ENCODE measurements around the gene UBE3C.
"Not testable (repeated sequence)": the region's sequence is repeated elsewhere in the genome, so short reads cannot be mapped to it uniquely, and the experiment has no call there.

Gene UBE3C

DNA sequence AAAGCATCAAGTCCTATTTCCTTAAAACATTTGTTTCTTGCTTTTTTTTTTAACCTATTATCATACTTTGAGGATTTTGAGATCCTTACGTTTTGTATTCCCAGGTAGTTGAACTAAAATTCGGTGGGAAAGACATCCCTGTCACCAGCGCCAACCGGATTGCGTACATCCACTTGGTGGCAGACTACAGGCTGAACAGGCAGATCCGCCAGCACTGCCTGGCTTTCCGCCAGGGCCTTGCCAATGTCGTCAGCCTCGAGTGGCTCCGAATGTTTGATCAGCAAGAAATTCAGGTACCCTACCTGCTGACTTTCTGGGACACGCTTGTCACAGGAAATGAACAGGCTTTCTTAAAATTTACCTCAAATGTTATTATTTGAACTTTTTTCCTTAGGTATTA lies 115.1 kb downstream of the UBE3C start:
- H3K36me3 ChIP-seq (ENCODE audit: insufficient read depth): peaks cover 3% of the 10 kb centered on the region; the same call in 1 of the 2 replicates
- no peaks in the 10 kb centered on the region for H3K27me3 ChIP-seq (ENCODE audit: insufficient read depth, low read depth)
- H2AFZ ChIP-seq (ENCODE audit: low read depth): no peak overlapping the region
- H3K27ac ChIP-seq: no peak overlapping the region
- H3K9ac ChIP-seq: no peak overlapping the region
- TF ChIP-seq, protein P1, sequence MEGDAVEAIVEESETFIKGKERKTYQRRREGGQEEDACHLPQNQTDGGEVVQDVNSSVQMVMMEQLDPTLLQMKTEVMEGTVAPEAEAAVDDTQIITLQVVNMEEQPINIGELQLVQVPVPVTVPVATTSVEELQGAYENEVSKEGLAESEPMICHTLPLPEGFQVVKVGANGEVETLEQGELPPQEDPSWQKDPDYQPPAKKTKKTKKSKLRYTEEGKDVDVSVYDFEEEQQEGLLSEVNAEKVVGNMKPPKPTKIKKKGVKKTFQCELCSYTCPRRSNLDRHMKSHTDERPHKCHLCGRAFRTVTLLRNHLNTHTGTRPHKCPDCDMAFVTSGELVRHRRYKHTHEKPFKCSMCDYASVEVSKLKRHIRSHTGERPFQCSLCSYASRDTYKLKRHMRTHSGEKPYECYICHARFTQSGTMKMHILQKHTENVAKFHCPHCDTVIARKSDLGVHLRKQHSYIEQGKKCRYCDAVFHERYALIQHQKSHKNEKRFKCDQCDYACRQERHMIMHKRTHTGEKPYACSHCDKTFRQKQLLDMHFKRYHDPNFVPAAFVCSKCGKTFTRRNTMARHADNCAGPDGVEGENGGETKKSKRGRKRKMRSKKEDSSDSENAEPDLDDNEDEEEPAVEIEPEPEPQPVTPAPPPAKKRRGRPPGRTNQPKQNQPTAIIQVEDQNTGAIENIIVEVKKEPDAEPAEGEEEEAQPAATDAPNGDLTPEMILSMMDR (conservative IDR thresholded peaks at IDR 0.05; ENCODE audit: low read depth, low read length): no peak
- H3K4me2 ChIP-seq: no peak overlapping the region
- no peak overlapping the region for H3K4me3 ChIP-seq (IDR thresholded peaks at IDR 0.05; ENCODE audit: insufficient read depth, low read depth, low read length)
- no peaks in the 10 kb centered on the region for H3K79me2 ChIP-seq (ENCODE audit: insufficient read depth, low read depth)
- no peaks in the 10 kb centered on the region for H3K4me1 ChIP-seq (ENCODE audit: low read depth, poor library complexity, severe bottlenecking)
- H4K20me1 ChIP-seq (ENCODE audit: insufficient read depth): no peaks in the 10 kb centered on the region

DNA sequence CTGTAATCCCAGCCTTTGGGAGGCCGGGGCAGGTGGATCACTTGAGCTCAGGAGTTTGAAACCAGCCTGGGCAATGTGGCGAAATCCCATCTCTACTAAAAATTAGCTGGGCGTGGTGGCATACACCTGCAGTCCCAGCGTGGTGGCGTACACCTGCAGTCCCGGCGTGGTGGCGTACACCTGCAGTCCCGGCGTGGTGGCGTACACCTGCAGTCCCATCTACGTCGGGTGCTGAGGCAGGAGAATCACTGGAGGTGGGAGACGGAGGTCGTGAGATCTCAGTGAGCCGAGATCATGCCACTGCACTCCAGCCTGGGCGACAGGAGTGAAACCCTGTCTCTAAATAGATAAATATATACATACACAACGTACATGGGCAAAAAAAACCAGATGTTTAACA lies 116.1 kb downstream of the UBE3C start:
- H3K79me2 ChIP-seq (ENCODE audit: insufficient read depth, low read depth); H3K27me3 ChIP-seq (ENCODE audit: insufficient read depth, low read depth); H4K20me1 ChIP-seq (ENCODE audit: insufficient read depth); H3K9ac ChIP-seq; H2AFZ ChIP-seq (ENCODE audit: low read depth); H3K4me3 ChIP-seq (IDR thresholded peaks at IDR 0.05; ENCODE audit: insufficient read depth, low read depth, low read length); H3K36me3 ChIP-seq (ENCODE audit: insufficient read depth); H3K4me2 ChIP-seq; H3K4me1 ChIP-seq (ENCODE audit: low read depth, poor library complexity, severe bottlenecking); H3K27ac ChIP-seq: not testable (repeated sequence)

DNA sequence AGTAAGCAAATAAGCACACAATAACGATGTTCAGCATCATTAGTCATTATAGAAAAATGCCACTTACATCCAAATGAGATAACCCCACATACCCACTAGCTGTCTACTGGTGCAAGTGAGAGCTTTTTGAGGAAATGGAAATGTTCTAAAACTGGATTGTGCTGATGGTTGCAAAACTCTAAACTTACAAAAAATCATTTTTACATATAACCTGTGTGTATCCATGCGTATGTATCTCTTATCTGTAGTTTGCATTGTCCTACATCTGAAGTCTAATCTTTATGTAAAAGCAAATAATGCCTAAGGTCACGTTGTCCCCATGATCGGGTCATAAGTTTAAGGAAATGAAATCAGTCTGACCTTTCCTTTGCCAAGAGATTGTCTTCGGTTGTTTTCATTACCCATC lies 116.5 kb downstream of the UBE3C start:
- no peaks in the 10 kb centered on the region for H3K4me1 ChIP-seq (ENCODE audit: low read depth, poor library complexity, severe bottlenecking)
- H3K27me3 ChIP-seq (ENCODE audit: insufficient read depth, low read depth): no peaks in the 10 kb centered on the region
- no peak overlapping the region for H3K4me3 ChIP-seq (IDR thresholded peaks at IDR 0.05; ENCODE audit: insufficient read depth, low read depth, low read length)
- H2AFZ ChIP-seq (ENCODE audit: low read depth): no peak overlapping the region
- no peaks in the 10 kb centered on the region for H3K79me2 ChIP-seq (ENCODE audit: insufficient read depth, low read depth)
- H3K9ac ChIP-seq: no peak overlapping the region
- no peak overlapping the region for H3K4me2 ChIP-seq
- TF ChIP-seq, protein P1 (conservative IDR thresholded peaks at IDR 0.05; ENCODE audit: low read depth, low read length): no peak
- no peaks in the 10 kb centered on the region for H4K20me1 ChIP-seq (ENCODE audit: insufficient read depth)
- no peak overlapping the region for H3K27ac ChIP-seq
- H3K36me3 ChIP-seq (ENCODE audit: insufficient read depth): peaks cover 10% of the 10 kb centered on the region; the same call in 1 of the 2 replicates

DNA sequence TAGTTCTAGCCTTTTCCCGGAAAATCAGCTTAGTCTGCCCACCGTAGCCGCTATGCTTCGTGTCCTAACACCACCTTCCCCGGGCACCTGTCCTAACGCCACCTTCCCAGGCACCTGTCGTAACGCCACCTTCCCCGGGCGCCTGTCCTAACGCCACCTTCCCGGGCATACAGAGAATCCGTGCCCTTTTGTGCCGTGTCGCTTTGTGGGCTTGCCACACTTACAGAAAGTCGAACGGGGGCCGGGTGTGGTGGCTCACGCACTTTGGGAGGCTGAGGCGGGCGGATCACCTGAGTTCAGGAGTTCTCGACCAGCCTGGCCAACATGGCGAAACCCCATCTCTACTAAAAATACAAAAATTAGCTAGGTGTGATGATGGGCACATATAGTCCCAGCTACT lies 124.4 kb downstream of the UBE3C start:
- Histone ChIP-seq H3K36me3 (ENCODE audit: insufficient read depth) (peaks cover 19% of the 10 kb centered on the region; the same call in 1 of the 2 replicates), H3K4me1 (ENCODE audit: low read depth, poor library complexity, severe bottlenecking) (no peaks in the 10 kb centered on the region), H3K27ac (no peak overlapping the region), H3K4me3 (IDR thresholded peaks at IDR 0.05; ENCODE audit: insufficient read depth, low read depth, low read length) (no peak overlapping the region), H3K9ac (no peak overlapping the region), H3K79me2 (ENCODE audit: insufficient read depth, low read depth) (no peaks in the 10 kb centered on the region), H2AFZ (ENCODE audit: low read depth) (no peak overlapping the region), H3K4me2 (no peak overlapping the region), H3K27me3 (ENCODE audit: insufficient read depth, low read depth) (no peaks in the 10 kb centered on the region), H4K20me1 (ENCODE audit: insufficient read depth) (no peaks in the 10 kb centered on the region)
- TF ChIP-seq, protein P1 (conservative IDR thresholded peaks at IDR 0.05; ENCODE audit: low read depth, low read length): no peak

DNA sequence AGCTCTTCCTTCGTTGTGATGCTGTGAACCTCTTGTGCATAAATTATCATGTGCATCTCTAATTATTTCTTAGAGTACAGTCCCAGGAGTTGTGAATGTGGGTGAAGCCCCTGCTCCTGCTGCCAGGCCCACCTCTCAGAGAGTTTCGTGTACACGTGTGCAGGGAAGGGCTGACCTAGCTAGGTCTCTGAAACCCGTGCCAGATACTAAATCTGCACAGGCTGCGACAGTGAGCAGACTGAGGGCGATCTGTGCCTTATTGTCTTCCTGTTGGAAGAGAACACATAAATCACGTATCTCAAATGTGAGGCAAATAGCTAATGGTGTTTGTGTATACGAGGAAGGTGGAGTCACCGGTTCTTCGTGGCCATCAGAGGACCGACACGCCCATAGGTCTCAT lies 126.3 kb downstream of the UBE3C start:
- no peak overlapping the region for H3K4me2 ChIP-seq
- TF ChIP-seq, protein P1 (conservative IDR thresholded peaks at IDR 0.05; ENCODE audit: low read depth, low read length): no peak
- no peak overlapping the region for H3K9ac ChIP-seq
- no peaks in the 10 kb centered on the region for H3K4me1 ChIP-seq (ENCODE audit: low read depth, poor library complexity, severe bottlenecking)
- H3K36me3 ChIP-seq (ENCODE audit: insufficient read depth): peaks cover 10% of the 10 kb centered on the region; the same call in 1 of the 2 replicates
- no peak overlapping the region for H3K27ac ChIP-seq
- no peaks in the 10 kb centered on the region for H4K20me1 ChIP-seq (ENCODE audit: insufficient read depth)
- no peaks in the 10 kb centered on the region for H3K79me2 ChIP-seq (ENCODE audit: insufficient read depth, low read depth)
- H3K4me3 ChIP-seq (IDR thresholded peaks at IDR 0.05; ENCODE audit: insufficient read depth, low read depth, low read length): no peak overlapping the region
- H3K27me3 ChIP-seq (ENCODE audit: insufficient read depth, low read depth): no peaks in the 10 kb centered on the region
- no peak overlapping the region for H2AFZ ChIP-seq (ENCODE audit: low read depth)
